ENCODE measurements around the gene ADAM22. TPM values are rescaled to one million over a fixed set of nuclear protein-coding genes. Genes with fewer than 3 reads are reported as not detected.

The ADAM22 gene
- total and polyA plus RNA-seq, 4 donors: 0.04 to 0.61 (median 0.15) TPM

GRCh38 chr7:88090240-88090639 lies 156.2 kb downstream of the ADAM22 start:
- no peak overlapping the region for H3K4me3 ChIP-seq (ENCODE audit: low read depth in 1 of 3, low read length in 3 of 3)
- no peak for DNase-seq (ENCODE audit: low spot score)
- no peaks in the 10 kb centered on the region for H3K4me1 ChIP-seq (ENCODE audit: control insufficient read depth in 4 of 4, insufficient read depth in 4 of 4, low read length in 3 of 4)
- H3K36me3 ChIP-seq (ENCODE audit: control insufficient read depth in 4 of 4, insufficient read depth in 3 of 4, low read depth in 1 of 4, low read length in 3 of 4): no peaks in the 10 kb centered on the region
- no peaks in the 10 kb centered on the region for H3K9me3 ChIP-seq (ENCODE audit: control insufficient read depth in 4 of 4, low read length in 3 of 4)
- TF ChIP-seq HNF4G (IDR thresholded peaks at IDR 0.05) (no peak), TAF1 (conservative IDR thresholded peaks at IDR 0.05) (no peak), YY1 (IDR thresholded peaks at IDR 0.05) (no peak), RAD21 (IDR thresholded peaks at IDR 0.05) (no peak), HNF4A (conservative IDR thresholded peaks at IDR 0.05) (no peak), EGR1 (IDR thresholded peaks at IDR 0.05; ENCODE audit: low read depth in 2 of 2) (no peak), SP1 (IDR thresholded peaks at IDR 0.05) (no peak), MAX (IDR thresholded peaks at IDR 0.05) (no peak), FOXA2 (IDR thresholded peaks at IDR 0.05) (no peak), RXRA (IDR thresholded peaks at IDR 0.05) (no peak), JUND (IDR thresholded peaks at IDR 0.05) (no peak)
- TF ChIP-seq, protein P1, sequence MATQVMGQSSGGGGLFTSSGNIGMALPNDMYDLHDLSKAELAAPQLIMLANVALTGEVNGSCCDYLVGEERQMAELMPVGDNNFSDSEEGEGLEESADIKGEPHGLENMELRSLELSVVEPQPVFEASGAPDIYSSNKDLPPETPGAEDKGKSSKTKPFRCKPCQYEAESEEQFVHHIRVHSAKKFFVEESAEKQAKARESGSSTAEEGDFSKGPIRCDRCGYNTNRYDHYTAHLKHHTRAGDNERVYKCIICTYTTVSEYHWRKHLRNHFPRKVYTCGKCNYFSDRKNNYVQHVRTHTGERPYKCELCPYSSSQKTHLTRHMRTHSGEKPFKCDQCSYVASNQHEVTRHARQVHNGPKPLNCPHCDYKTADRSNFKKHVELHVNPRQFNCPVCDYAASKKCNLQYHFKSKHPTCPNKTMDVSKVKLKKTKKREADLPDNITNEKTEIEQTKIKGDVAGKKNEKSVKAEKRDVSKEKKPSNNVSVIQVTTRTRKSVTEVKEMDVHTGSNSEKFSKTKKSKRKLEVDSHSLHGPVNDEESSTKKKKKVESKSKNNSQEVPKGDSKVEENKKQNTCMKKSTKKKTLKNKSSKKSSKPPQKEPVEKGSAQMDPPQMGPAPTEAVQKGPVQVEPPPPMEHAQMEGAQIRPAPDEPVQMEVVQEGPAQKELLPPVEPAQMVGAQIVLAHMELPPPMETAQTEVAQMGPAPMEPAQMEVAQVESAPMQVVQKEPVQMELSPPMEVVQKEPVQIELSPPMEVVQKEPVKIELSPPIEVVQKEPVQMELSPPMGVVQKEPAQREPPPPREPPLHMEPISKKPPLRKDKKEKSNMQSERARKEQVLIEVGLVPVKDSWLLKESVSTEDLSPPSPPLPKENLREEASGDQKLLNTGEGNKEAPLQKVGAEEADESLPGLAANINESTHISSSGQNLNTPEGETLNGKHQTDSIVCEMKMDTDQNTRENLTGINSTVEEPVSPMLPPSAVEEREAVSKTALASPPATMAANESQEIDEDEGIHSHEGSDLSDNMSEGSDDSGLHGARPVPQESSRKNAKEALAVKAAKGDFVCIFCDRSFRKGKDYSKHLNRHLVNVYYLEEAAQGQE (IDR thresholded peaks at IDR 0.05): no peak
- TF ChIP-seq, protein P2, sequence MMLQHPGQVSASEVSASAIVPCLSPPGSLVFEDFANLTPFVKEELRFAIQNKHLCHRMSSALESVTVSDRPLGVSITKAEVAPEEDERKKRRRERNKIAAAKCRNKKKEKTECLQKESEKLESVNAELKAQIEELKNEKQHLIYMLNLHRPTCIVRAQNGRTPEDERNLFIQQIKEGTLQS (IDR thresholded peaks at IDR 0.05): no peak
- TF ChIP-seq, protein P3, sequence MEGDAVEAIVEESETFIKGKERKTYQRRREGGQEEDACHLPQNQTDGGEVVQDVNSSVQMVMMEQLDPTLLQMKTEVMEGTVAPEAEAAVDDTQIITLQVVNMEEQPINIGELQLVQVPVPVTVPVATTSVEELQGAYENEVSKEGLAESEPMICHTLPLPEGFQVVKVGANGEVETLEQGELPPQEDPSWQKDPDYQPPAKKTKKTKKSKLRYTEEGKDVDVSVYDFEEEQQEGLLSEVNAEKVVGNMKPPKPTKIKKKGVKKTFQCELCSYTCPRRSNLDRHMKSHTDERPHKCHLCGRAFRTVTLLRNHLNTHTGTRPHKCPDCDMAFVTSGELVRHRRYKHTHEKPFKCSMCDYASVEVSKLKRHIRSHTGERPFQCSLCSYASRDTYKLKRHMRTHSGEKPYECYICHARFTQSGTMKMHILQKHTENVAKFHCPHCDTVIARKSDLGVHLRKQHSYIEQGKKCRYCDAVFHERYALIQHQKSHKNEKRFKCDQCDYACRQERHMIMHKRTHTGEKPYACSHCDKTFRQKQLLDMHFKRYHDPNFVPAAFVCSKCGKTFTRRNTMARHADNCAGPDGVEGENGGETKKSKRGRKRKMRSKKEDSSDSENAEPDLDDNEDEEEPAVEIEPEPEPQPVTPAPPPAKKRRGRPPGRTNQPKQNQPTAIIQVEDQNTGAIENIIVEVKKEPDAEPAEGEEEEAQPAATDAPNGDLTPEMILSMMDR (IDR thresholded peaks at IDR 0.05; ENCODE audit: low read depth, low read length, missing input control): no peak
- no peaks in the 10 kb centered on the region for H3K27me3 ChIP-seq (ENCODE audit: control insufficient read depth in 4 of 4, insufficient read depth in 4 of 4, low read length in 3 of 4)
- 80% methylated on average over 1 of the region's 1 CpG for WGBS
- H3K27ac ChIP-seq (ENCODE audit: low read depth in 1 of 2, low read length in 2 of 2): no peak overlapping the region
- H3K9ac ChIP-seq (ENCODE audit: low read depth in 1 of 2, low read length in 2 of 2): no peak overlapping the region

GRCh38 chr7:88090671-88091070 lies 156.6 kb downstream of the ADAM22 start:
- H3K9ac ChIP-seq (ENCODE audit: low read depth in 1 of 2, low read length in 2 of 2): no peak overlapping the region
- H3K4me1 ChIP-seq (ENCODE audit: control insufficient read depth in 4 of 4, insufficient read depth in 4 of 4, low read length in 3 of 4): no peaks in the 10 kb centered on the region
- no peak overlapping the region for H3K4me3 ChIP-seq (ENCODE audit: low read depth in 1 of 3, low read length in 3 of 3)
- H3K27ac ChIP-seq (ENCODE audit: low read depth in 1 of 2, low read length in 2 of 2): no peak overlapping the region
- H3K36me3 ChIP-seq (ENCODE audit: control insufficient read depth in 4 of 4, insufficient read depth in 3 of 4, low read depth in 1 of 4, low read length in 3 of 4): no peaks in the 10 kb centered on the region
- WGBS: 52% methylated on average over 2 of the region's 2 CpGs
- no peak for DNase-seq (ENCODE audit: low spot score)
- H3K27me3 ChIP-seq (ENCODE audit: control insufficient read depth in 4 of 4, insufficient read depth in 4 of 4, low read length in 3 of 4): no peaks in the 10 kb centered on the region
- no peaks in the 10 kb centered on the region for H3K9me3 ChIP-seq (ENCODE audit: control insufficient read depth in 4 of 4, low read length in 3 of 4)
- TF ChIP-seq, protein P1 (IDR thresholded peaks at IDR 0.05): no peak
- TF ChIP-seq MAX (IDR thresholded peaks at IDR 0.05) (no peak), FOXA2 (IDR thresholded peaks at IDR 0.05) (no peak), ZBTB33 (IDR thresholded peaks at IDR 0.05) (no peak), RXRA (IDR thresholded peaks at IDR 0.05) (no peak), JUND (IDR thresholded peaks at IDR 0.05) (no peak), NR2F2 (IDR thresholded peaks at IDR 0.05) (no peak), YY1 (IDR thresholded peaks at IDR 0.05) (no peak)
- TF ChIP-seq, protein P2 (IDR thresholded peaks at IDR 0.05): no peak

All from liver (tissue), 9 donors.